HG03439 (cell line): Measurements from ENCODE around the gene ITPK1.
"Not testable (repeated sequence)": the region's sequence is repeated elsewhere in the genome, so short reads cannot be mapped to it uniquely, and the experiment has no call there.

Experiments used
- ATAC-seq: cut with Tn5 transposase; IDR thresholded peaks from one replicate; pipeline ENCODE4 v1.9.1; 2021; ENCODE audit warnings: mild to moderate bottlenecking, moderate library complexity; ENCODE audit not compliant: unreplicated experiment

ITPK1 gene

DNA sequence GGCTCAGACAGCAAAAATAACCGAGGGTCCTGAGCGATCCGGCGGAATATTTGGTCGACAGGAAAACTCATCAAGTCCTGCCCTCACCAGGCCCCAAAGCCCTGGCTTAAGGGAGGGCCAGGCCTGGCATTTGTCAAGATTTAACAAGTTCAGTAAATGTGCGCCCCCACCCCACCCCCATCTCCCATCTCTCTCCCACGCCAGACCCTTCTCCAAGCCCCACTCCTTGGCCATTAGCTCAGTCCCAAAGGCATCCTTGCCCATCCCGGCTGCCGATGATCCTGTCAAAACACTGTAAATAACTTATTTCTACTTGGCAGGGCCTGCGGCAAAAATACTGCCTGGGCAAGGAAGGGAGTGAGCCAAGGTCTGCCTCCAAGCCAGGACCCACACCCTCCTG lies 52.8 kb downstream of the ITPK1 start:
- ATAC-seq: no peak

DNA sequence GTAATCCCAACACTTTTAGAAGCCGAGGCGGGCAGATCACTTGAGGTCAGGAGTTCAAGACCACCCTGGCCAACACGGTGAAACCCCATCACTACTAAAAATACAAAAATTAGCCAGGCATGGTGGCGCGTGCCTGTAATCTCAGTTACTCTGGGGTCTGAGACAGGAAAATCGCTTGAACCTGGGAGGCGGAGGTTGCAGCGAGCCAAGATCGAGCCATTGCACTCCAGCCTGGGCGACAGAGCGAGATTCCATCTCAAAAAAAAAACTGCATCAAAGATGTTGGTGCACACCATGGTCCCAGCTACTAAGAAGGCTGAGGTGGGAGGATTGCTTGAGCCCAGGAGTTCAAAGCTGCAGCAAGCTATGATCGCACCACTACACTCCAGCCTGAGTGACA lies 53.7 kb downstream of the ITPK1 start:
- ATAC-seq: not testable (repeated sequence)

DNA sequence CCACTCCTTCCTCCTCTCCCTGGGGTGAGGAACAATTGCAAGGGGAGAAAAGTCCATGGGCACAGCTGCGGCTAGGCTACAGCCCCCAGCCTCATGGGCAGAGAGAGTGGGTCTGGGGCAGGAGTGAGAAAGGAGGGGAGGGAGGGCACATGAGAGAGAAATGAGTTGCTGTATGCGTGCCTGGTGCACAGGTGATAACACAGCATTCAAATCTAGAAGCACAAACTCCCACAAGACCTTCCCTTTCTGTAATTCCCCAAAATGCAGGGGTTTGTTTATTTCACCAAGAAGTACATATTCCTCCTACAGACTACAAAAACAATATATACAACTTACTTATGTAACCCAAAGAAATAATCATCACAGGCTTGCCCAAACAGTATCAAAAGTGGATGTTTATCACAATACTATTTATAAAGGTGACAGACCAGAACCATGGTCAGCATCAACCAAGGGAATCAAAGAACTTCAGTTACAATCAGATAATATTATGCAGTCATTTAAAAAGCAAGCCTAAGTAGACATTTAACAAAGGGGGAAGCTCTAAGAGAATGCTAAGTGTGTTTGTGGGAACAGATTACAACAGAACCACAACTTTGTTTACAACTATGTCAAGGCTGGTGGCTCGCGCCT lies 54.2 kb downstream of the ITPK1 start:
- ATAC-seq: no peak

DNA sequence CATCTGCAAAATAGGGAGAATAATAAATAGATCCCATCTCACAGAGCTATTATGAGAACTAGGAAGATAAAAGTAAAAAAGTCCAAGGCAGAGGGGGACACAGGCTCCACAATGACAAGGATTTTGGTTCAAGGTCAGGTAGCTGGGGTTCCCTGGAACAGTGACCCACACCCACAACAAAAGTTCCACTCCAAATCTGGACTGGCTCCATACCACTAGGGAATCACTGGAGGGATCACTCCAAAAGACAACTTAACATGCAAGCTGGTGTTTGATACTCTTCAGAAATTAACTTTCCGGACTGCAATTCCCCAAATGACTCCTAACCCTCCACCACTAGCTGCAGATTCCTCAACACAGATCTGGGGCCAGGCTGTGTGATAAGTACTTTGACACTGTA lies 54.9 kb downstream of the ITPK1 start:
- ATAC-seq: no peak

DNA sequence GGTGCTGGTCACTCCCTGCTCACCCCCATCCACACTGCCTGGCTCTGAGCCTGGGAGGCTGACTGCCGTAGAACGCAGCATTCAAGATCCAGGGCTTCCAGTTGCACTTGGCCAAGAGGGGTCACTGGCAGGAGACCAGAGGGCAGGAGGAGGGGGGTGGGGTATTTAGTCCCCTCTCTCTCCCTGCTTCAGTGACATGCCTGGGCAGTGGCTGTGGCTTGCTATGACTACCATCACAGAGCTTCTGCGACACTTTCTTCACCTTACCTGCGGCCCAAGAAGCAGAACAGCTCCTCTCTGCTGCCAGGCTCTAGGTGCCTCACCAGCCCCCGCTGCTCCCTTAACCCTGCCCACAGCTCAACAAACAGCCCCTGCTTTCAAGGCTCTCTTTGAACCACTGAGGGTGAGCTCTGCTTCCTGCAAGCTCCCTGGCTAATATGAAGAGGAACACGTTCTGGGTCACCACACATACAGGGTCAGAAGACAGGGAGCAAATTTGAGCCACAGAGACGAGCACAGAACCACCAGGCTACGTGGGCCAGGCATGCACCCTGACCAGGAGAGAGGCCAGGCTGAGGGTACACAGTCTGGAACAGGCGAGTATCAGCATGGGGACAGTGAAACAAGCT lies 55.7 kb downstream of the ITPK1 start:
- ATAC-seq: no peak

DNA sequence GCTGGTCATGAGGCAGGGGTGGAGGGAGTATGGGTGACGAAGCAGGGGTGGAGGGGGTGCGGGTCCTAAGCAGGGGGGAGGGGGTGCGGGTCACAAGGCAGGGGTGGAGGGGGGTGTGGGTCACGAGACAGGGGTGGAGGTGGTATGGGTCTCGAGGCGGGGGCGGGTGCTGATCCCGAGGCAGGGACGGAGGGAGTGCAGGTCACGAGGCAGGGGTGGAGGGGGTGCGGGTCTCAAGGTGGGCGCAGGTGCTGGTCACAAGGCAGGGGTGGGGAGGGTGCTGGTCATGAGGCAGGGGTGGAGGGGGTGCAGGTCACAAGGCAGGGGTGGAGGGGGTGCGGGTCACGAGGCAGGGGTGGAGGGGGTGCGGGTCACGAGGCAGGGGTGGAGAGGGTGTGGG lies 56.5 kb downstream of the ITPK1 start:
- ATAC-seq: no peak

DNA sequence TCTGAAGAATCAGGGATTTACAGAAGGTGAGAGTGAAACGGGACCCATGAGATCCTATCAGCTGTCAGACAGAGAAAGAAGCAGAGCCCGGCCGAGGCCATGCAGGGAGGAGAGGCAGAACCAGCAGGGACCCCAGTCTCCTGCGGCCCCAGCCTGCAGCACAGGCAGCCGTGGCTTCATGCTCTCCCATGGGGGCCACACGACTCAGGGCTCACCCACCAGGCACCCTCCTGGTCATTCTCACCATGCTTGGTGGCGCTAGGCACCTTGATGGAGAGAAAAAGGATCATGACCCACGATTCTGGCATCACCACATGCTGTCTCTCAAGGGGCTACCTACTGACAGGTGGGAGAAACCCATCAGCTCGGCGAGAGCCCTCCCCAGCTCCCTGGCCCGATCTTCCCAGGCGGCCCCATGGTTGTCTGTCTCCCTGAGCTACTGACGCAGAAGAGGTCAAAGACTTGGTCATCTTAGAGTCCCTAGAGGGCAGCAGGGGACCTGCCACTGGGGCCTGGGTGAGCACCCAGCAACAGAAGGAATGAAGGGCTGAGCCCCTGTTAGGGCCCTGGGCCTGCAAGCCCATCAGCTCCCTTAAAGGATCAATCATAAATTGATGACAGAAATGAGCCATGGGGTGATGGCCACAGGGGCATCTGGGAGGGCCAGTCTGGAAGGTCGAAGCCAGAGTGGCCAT lies 58.0 kb downstream of the ITPK1 start:
- ATAC-seq: no peak

DNA sequence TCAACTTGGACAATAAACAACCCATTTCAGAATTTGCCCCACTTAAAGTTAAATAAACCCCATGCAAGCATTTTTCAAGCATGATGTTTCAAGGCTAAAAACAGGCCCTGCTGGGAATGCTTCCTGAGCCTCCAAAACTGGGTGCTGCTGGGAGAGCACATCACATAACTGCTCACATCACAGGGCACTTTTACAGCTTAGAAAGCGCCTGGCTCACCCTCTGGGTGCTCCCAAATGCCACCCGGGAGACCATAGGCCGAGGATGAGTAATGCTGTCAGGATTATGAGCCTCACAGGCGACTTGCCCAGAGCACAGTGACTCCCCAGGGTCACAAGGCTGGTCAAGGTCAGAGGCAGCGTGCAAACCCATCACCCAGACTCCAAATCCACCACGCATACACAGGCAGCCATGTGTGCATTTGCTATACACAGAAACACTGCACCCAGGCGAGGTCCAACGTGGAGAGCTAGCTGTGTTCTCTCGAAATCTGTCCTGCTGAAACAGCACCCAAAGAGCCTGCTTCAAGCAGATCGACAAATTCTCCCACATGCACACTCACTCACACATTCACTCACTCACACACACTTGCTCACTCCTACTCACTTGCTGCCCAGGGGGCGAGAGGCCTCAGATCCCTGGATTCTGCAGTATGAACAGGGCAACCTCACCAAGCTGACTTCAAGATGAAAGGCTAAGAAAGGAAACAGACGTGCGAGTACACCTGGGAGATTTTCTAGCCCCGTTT lies 58.7 kb downstream of the ITPK1 start:
- ATAC-seq: no peak

DNA sequence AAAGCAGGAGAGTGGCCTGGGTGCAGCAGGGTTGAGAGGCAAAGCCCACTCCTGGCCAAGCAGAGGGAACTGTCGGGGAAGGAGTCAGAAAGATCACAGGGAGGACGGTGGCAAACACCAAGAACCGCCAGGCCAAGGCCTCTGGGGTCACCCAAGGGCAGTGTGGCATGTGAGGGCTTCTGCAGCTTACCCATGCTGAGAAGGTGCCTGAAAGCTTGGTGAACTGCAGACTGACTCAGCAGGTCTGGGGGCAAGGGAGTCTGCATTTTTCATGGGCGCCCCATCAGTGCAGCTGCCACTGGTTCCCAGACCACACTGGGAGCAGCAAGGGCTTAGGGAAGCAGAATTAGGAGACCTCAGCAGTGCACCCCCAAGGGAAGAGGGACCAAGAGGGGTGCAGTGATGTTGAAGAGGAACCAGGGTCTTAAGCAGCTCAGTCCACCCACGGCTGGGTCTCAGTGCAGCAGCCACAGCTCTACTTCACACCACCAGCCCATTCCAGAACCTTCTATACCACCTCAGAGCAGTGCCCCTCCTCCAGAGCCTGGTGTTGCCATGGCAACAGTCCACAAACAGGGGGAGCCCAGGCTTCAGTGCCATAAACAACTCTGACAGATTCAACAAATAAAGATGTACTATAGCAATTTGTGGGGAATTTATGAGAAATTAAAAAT lies 59.4 kb downstream of the ITPK1 start:
- ATAC-seq: no peak

DNA sequence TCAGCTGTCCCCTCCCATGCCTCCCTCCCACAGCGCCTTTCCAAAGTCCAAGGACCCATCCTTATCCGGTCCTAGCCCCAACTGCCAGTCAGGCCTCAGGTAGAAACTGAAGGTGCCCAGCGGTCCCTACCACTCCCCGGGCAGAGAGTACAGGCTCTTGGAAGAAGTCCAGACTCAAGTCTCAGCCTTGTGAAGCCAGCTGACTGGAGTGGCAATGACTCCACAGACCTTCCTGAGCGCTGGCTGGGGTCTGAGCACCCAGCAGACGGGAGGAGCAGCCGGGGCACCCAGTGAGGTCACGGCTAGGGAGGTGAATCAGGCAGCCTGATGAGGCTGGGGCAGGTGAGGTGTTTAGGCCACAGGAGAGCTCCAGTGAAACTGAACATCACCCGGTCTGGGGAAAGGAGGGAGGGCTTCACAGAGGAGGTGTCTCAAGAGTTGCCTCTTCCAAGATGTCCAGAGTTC lies 60.0 kb downstream of the ITPK1 start:
- no peak for ATAC-seq

DNA sequence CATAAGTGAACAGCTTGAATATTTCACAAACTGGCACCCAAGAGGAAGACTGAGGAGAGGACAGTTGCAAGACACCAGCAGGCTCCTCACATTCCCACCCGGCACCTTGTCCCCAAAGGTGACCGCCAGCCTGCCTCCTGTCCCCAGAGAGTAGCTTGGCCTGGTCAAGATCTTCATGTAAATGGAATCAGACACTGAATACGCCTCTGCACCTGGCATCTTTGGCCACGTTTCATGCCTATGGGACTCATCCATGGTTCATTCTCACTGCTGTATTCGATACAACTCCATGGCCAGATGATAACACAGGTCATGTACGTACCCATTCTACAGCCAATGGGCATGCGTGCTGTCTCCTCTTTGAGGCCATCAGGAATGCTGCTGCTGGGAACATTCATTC lies 60.8 kb downstream of the ITPK1 start:
- no peak for ATAC-seq

DNA sequence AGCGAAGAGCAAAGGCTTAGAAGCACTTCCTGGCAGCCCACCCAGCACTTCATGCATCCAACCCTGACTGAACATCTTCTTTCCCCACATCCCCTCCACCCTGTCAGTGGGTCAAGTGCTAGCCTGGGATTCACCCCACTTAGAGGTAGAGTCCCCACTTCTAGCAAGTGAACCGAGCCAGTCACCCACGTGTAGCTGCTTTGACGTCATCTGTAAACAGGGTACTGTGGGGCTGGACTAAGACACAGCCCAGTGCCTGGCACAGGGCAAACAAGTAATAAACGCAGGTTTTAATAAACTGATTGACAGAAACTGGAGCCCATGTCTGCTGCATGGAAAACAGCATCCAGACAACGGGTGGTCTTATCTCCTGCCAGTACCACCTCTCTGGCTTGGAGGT lies 61.7 kb downstream of the ITPK1 start:
- no peak for ATAC-seq

DNA sequence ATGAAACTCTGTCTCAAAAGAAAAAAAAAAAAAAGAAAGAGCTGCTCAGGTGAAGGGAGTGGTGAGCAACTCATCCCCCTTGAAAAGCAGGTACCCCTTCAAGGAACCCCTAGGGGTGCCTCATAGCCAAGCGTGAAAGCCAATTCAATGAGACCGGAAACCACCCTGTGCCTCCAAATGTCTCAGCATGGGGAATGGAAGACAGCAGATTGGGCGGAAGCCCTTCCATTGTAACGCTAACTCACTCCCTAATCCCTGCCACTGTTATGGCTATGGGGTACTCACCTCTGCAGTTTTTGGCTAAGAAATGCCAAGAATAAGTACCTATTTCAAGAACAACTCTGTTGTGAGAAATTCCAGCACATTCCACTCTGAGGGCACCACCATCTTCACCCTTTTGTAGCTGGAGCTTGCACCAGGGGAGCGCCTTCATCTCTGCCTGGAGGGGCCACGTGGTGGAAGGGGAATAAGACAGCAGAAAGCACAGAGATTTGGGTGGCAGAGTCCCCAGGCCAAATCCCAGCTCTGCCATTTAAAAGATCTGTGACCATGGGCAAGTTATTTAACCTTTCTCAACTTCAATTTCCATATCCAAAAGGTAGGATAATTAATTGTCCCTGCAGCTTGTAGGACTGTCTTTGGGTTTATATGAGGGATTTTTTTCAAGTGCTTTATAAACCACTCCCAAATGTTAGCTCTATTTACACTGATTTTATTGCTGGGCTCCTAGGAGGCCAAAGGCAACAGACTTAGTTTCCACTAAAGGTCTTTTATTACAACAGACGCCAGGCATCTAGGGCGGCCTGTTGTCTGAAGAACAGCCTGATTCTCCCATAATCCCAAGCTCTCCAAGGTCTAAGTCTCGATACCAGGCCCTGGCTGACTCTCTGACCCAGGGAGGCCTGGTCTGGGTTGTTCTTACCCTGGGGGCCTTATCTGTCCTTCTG lies 63.9 kb downstream of the ITPK1 start:
- ATAC-seq: no peak

DNA sequence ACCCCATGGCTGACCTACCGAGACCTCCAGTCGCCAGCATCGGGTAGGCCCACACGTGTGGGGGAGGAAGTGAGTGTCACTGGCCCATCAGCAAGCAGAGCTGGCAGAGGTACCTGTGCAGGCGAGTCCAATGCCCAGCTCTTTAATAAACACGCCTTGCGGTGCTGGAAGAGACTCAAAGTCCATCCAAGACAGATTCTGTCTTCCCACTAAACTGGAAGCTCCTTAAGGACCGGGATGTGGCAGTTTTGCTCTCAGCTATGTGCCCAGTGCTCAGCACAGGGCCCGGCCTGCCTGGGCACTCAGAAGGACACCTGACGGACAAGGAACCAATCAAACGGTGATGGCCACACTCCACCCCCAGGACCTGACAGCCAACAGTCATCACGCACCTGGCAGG lies 65.0 kb downstream of the ITPK1 start:
- ATAC-seq: no peak

DNA sequence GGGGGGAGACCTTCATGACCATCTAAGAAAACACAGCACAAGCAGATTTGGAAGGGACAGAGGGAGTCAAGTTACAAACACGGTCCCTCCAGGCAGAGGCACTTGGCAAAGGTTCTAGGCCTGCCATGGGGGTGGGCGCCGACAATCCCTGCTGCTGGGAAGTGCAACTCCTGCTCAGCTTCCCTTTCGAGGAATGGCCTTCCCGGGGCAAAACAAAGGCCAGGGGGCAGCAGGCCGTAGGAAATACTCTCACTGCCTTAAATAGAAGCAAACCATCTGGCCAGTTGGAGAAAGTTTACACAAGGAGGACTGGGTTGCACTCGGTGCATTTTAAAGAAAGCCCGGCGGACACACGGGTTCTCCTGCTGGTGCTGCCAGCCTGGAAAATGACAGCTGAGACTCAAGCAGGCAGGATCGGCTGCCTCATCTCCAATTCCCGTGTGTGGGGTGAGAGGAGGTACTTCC lies 65.8 kb downstream of the ITPK1 start:
- ATAC-seq: no peak

DNA sequence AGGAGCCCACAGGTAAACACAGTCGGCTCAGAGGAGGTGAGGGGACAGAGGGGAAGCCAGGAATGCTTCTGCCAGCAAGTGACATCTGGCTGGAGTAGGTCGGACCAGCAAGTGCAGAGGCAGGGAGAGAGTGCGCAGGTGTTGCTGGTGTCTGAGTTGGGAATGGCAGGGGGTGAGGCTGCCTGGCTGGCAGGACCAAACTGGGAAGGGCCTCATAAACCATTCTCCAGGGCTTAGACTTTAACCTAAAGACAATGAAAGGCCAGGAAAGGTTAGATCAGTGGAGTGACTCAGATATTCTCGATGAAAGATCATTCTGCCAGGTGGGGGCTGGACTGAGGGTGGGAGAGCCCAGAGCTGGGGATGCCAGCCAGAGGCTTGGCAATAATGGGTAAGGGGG lies 66.4 kb downstream of the ITPK1 start:
- no peak for ATAC-seq

DNA sequence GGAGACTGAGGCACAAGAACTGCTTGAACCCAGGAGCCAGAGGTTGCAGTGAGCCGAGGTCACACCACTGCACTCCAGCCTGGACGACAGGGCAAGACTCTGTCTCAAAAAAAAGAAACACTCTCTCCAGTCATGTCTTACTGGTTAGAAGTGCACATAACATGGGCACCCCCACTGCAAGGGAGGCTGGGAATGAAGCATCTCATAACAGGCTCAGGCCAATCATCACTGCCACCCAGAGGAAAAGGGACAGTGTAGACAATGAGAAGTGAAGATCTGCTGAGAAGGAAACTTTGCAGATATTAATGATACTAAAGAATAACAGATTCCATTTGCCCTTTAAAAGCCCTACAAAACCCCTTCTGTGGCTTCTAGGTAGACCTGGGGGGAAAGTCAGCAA lies 66.9 kb downstream of the ITPK1 start:
- ATAC-seq: no peak

DNA sequence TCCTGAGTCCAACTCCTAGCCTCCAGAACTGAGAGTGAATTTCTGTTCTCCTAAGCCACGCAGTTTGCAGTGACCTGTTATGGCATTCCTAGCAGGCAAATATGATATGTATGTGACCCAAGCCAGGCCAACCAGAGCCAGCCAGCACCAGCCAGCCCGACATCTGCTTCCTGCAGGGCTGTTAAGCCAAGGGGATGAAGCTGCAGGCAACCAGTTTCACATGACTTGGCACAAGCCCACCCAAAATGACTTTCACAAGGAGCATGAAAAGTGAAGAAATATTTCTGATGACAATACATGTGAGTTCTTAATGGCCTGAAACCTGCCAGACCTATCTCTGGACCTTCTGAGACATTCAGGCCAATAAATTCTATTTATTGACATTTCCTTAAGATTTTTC lies 68.1 kb downstream of the ITPK1 start:
- no peak for ATAC-seq

DNA sequence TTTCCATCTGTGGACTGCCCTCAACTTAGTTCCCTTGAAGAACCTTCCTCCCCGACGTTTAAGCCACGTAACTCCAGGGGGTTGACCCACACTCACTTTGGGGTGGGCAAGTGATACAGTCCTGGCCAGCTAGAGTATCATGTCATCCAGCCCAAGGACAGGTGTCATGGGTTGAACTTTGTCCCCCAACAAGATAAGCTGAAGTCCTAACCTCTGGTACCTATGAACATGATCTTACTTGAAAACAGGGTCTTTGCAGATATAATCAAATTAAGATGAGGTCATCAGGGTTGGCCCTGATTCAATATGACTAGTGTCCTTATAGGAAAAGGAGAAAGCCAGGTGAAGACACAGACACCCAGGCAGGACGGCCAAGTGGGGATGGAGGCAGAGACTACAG lies 68.6 kb downstream of the ITPK1 start:
- ATAC-seq: no peak

DNA sequence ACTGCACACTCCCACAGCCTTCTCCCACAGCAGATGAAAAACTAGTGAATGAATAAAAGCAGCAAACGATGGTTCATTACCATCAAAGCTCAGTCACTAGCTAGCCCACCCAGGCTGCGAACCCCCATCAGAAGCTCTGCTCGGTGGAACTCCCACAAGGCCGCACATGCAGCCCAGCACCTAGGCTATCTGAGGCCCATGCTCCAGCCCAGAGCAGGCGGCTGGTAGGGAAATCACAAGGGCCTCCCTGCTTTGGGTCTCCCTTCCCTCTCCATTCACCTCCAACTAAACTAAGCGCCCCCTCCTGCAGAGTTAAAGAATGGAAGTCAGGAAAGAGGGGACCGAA lies 69.0 kb downstream of the ITPK1 start:
- ATAC-seq: no peak
